ENCODE data around the gene ANAPC4.

The ANAPC4 gene

DNA sequence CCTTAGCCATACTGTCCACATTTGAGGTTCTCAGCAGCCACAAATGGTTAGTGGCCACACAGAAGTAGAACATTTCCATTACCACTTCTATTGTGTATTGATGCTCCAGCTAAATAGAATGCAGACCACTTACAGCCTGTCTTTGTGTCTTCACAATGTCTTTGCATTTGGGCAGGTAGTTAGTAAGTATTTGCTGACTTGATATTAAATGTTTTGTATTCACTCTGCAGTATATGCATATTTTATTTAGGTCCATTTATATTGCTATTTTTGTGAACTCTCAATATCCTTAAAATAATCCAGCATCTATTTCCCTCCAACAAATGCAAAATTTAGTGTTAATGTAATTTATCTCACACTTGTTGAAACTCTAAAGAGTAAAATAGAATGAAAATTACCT lies 26.6 kb downstream of the ANAPC4 start:
- no peak for TF ChIP-seq POLR2A (IDR thresholded peaks at IDR 0.05; ENCODE audit: extremely low read depth, insufficient read length)
- TF ChIP-seq, protein P1, sequence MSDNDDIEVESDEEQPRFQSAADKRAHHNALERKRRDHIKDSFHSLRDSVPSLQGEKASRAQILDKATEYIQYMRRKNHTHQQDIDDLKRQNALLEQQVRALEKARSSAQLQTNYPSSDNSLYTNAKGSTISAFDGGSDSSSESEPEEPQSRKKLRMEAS (IDR thresholded peaks at IDR 0.05; ENCODE audit: low read depth, low read length): no peak
- TF ChIP-seq, protein P2, sequence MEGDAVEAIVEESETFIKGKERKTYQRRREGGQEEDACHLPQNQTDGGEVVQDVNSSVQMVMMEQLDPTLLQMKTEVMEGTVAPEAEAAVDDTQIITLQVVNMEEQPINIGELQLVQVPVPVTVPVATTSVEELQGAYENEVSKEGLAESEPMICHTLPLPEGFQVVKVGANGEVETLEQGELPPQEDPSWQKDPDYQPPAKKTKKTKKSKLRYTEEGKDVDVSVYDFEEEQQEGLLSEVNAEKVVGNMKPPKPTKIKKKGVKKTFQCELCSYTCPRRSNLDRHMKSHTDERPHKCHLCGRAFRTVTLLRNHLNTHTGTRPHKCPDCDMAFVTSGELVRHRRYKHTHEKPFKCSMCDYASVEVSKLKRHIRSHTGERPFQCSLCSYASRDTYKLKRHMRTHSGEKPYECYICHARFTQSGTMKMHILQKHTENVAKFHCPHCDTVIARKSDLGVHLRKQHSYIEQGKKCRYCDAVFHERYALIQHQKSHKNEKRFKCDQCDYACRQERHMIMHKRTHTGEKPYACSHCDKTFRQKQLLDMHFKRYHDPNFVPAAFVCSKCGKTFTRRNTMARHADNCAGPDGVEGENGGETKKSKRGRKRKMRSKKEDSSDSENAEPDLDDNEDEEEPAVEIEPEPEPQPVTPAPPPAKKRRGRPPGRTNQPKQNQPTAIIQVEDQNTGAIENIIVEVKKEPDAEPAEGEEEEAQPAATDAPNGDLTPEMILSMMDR (IDR thresholded peaks at IDR 0.05; ENCODE audit: low read depth, low read length): no peak
- no peak for TF ChIP-seq MYC (IDR thresholded peaks at IDR 0.05; ENCODE audit: low read depth, low read length)
- no peak overlapping the region for H3K4me3 ChIP-seq (ENCODE audit: low read depth, low read length)
- DNase-seq (ENCODE audit: low read depth): no peak

DNA sequence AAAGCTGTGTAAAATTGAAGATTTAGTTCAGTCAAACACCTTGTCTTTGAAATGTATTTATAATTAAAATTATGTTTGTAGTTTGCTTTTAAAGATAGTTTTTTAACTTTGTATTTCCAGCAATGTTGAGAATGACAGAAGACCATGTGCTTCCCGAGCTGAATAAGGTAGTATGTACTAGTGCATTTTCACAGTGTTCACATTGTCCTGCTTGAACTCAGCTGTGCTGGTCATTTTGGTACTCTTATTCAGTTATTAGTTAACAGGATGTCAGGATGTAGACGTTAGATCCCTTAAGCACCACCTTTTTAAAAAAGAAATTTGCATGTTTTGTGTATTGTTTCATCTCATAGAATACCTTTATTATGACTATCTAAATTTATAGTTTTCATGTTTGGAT lies 28.4 kb downstream of the ANAPC4 start:
- H3K4me3 ChIP-seq (ENCODE audit: low read depth, low read length): no peak overlapping the region
- DNase-seq (ENCODE audit: low read depth): no peak
- TF ChIP-seq POLR2A (IDR thresholded peaks at IDR 0.05; ENCODE audit: extremely low read depth, insufficient read length): no peak
- TF ChIP-seq, protein P2 (IDR thresholded peaks at IDR 0.05; ENCODE audit: low read depth, low read length): no peak
- TF ChIP-seq, protein P1 (IDR thresholded peaks at IDR 0.05; ENCODE audit: low read depth, low read length): no peak
- TF ChIP-seq MYC (IDR thresholded peaks at IDR 0.05; ENCODE audit: low read depth, low read length): no peak

DNA sequence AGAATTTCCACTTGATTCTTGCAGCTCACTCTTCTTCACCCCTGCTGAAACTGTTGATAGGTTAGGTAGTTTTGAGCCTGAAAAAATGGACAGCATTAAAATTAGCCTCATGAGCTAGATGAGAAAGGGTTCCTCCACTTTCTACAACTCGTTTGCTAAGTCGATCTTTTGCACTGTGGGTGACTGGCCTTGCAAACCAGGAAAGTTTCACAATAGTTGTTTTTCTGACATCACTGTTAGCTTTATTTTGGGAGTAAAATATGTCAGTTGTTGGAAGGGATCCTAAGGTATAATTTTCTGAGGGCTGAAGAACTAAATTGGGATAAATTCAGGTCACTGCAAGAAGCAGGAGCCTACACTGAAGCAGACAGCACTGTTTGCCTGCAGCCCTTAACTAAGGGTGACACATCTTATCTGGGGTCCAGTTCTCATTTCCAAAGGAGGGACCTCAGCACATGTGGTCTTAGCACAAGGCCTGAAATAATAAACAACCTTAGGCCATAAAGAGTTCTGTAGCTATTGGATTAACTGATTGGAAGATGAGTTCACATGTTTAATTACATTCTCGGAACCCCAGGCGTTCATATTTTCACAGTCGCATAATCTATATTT lies 29.1 kb downstream of the ANAPC4 start:
- H3K4me3 ChIP-seq (ENCODE audit: low read depth, low read length): no peak overlapping the region
- no peak for TF ChIP-seq POLR2A (IDR thresholded peaks at IDR 0.05; ENCODE audit: extremely low read depth, insufficient read length)
- TF ChIP-seq, protein P2 (IDR thresholded peaks at IDR 0.05; ENCODE audit: low read depth, low read length): no peak
- TF ChIP-seq, protein P1 (IDR thresholded peaks at IDR 0.05; ENCODE audit: low read depth, low read length): no peak
- no peak for TF ChIP-seq MYC (IDR thresholded peaks at IDR 0.05; ENCODE audit: low read depth, low read length)
- DNase-seq (ENCODE audit: low read depth): no peak

DNA sequence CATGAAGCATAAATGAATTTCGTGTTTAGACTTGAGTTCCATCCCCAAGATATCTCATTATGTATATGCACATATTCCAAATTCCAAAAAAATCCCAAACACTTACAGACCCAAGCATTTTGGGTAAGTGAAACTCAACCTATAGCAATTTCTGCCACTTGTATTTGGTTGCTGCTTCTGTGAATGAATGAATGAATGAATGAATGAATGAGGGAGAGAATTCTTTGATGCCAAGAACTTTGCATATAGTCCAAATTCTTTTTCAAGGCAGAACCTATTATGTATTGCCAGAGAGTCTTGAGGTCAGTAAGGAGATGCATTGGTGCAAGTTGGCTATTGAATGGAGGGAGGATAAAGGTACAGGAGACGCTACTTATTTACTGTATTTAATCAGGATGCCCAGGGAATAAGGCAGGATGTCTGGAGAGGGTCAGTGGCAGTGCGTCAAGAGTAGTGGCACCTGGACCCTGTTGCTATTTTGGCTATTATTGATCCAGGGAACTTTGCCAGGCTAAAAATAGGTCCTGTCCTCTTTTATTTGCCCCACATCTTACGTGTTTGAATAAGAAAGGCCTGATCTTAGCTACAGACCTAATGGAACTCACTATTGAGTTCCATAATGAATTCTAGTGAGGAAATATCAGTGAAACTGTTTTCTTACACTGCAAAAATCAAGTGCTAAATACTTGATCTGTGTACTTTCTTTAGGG lies 33.9 kb downstream of the ANAPC4 start:
- TF ChIP-seq, protein P1 (IDR thresholded peaks at IDR 0.05; ENCODE audit: low read depth, low read length): no peak
- no peak for TF ChIP-seq POLR2A (IDR thresholded peaks at IDR 0.05; ENCODE audit: extremely low read depth, insufficient read length)
- TF ChIP-seq, protein P2 (IDR thresholded peaks at IDR 0.05; ENCODE audit: low read depth, low read length): no peak
- TF ChIP-seq MYC (IDR thresholded peaks at IDR 0.05; ENCODE audit: low read depth, low read length): no peak
- no peak overlapping the region for H3K4me3 ChIP-seq (ENCODE audit: low read depth, low read length)
- DNase-seq (ENCODE audit: low read depth): no peak

DNA sequence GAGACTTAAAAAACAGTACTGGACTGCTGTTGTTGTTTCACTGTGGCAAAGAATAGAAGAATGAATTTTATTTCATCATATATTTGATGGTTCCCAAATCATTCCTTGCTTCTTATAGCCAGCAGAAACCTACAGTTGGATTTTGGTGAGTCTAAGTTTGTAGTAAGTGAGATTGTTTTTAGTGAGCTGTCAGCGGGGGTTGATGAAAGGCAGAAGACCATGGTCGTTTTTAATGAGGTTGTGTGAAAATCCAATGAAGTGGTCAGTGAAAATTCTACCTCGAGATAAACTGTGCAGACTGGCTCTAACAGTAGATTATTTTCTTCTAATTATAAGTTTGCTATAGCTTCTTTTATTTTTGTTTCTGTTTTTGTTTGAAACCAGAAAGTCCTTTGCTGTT lies 36.2 kb downstream of the ANAPC4 start:
- DNase-seq (ENCODE audit: low read depth): no peak
- no peak overlapping the region for H3K4me3 ChIP-seq (ENCODE audit: low read depth, low read length)
- TF ChIP-seq, protein P2 (IDR thresholded peaks at IDR 0.05; ENCODE audit: low read depth, low read length): no peak
- TF ChIP-seq POLR2A (IDR thresholded peaks at IDR 0.05; ENCODE audit: extremely low read depth, insufficient read length) (no peak), MYC (IDR thresholded peaks at IDR 0.05; ENCODE audit: low read depth, low read length) (no peak)
- TF ChIP-seq, protein P1 (IDR thresholded peaks at IDR 0.05; ENCODE audit: low read depth, low read length): no peak
